K562 (cell line): Measurements from ENCODE around the gene CPED1. TPM values are rescaled to one million over a fixed set of nuclear protein-coding genes. Genes with fewer than 3 reads are reported as not detected.

ENCODE experiments used
- ATAC-seq: fragments of 200-7000 bp; cut with Tn5 transposase; 3 replicates; pipeline ENCODE4 v1.9.1; 2020; ENCODE audit warnings: moderate library complexity
- BruUV-seq: library from RNA; stranded (reverse); fragments of 400-500 nt; replicated peaks from 2 replicates; lab custom pipeline; 2021; lab: Mats Ljungman, UMichigan
- CTCF ChIA-PET: fragments of 300-600 bp; formaldehyde crosslinking; extraction: SDS; loops from one replicate; lab custom pipeline; 2021; ENCODE audit warnings: low intra/inter-chr PET ratio; lab: Yijun Ruan, JAX
- POLR2A ChIA-PET: fragments of 300-600, 350-650 bp; sonication (Branson Sonifier 250); formaldehyde crosslinking; extraction: SDS; loops from one replicate; lab custom pipeline; 2021; ENCODE audit warnings: antibody characterized with exemption, inconsistent platforms; lab: Yijun Ruan, JAX
- DNase-seq, 4 experiments: peaks; one replicate each; pipeline versions ENCODE4 v3.0.0 to v3.0.0-alpha.2; 2011 to 2018; ENCODE audit warnings: low spot score in 3 of 4, mixed read lengths in 3 of 4; ENCODE audit errors: extremely low read depth in 1 of 4
- FAIRE-seq: peaks from 2 replicates; lab custom pipeline; 2011; peaks lifted over from hg19 to GRCh38; lab: Jason Lieb, UNC
- H2AFZ ChIP-seq: 2 replicates; pipeline ENCODE4 v1.6.0; 2011; ENCODE audit warnings: low read depth, low read length, control low read depth, inconsistent platforms
- H3K27ac ChIP-seq: fragments of 200-600 bp; 3 replicates; pipeline ENCODE4 v1.8.0; 2011; ENCODE audit warnings: low read depth, mild to moderate bottlenecking, control low read depth, inconsistent platforms, low read length, moderate library complexity, mixed read lengths; ENCODE audit errors: extremely low read depth
- H3K27me3 ChIP-seq, 2 experiments: fragments of 300-600 bp in 1 of 2; 2 replicates in 1 of 2; 3 replicates in 1 of 2; pipeline versions ENCODE4 v1.6.0 to v1.8.0; 2011; ENCODE audit warnings: inconsistent platforms in 2 of 2, low read length in 2 of 2, mild to moderate bottlenecking in 1 of 2, mixed read lengths in 1 of 2, moderate library complexity in 1 of 2; ENCODE audit not compliant: control insufficient read depth in 2 of 2, insufficient read depth in 2 of 2
- H3K36me3 ChIP-seq: fragments of 300-600 bp; 3 replicates; pipeline ENCODE4 v1.8.0; 2011; ENCODE audit warnings: mild to moderate bottlenecking, low read length, inconsistent platforms; ENCODE audit not compliant: control insufficient read depth, insufficient read depth
- H3K4me1 ChIP-seq, 2 experiments: fragments of 200-600 bp in 1 of 2; replicated peaks in 1 of 2; 2 replicates in 1 of 2; 3 replicates in 1 of 2; pipeline versions ENCODE4 v1.5.1 to v1.8.0; 2011; ENCODE audit warnings: inconsistent platforms in 2 of 2, low read length in 2 of 2, mild to moderate bottlenecking in 1 of 2, mixed read lengths in 1 of 2, moderate library complexity in 1 of 2; ENCODE audit not compliant: control insufficient read depth in 2 of 2, insufficient read depth in 2 of 2
- H3K4me2 ChIP-seq: 2 replicates; pipeline ENCODE4 v1.6.1; 2011; ENCODE audit warnings: low read length, control low read depth, inconsistent platforms, mixed read lengths; ENCODE audit not compliant: insufficient read depth
- H3K4me3 ChIP-seq: fragments of 200-600 bp; sonication (generic), shearing (Covaris generic); 2 replicates; pipeline ENCODE4 v1.5.1; 2016; ENCODE audit warnings: control low read depth, inconsistent platforms
- H3K79me2 ChIP-seq: fragments of 200-600 bp; 3 replicates; pipeline ENCODE4 v1.8.0; 2011; ENCODE audit warnings: low read length, inconsistent platforms; ENCODE audit not compliant: control insufficient read depth, insufficient read depth
- H3K9ac ChIP-seq, 2 experiments: 2 replicates each; pipeline versions ENCODE4 v1.6.0 to v1.6.1; 2011; ENCODE audit warnings: low read depth in 2 of 2, low read length in 2 of 2, control low read depth in 1 of 2, inconsistent platforms in 1 of 2, mild to moderate bottlenecking in 1 of 2, mixed read lengths in 1 of 2; ENCODE audit not compliant: insufficient read depth in 1 of 2
- H3K9me1 ChIP-seq: one replicate; pipeline ENCODE4 v1.6.0; 2011; ENCODE audit warnings: inconsistent platforms, mild to moderate bottlenecking, low read length, moderate library complexity; ENCODE audit not compliant: control insufficient read depth, insufficient read depth
- H3K9me3 ChIP-seq: replicated peaks from 2 replicates; pipeline ENCODE4 v1.5.1; 2011; ENCODE audit warnings: low read depth, low read length, inconsistent platforms; ENCODE audit not compliant: control insufficient read depth, insufficient read depth
- H4K20me1 ChIP-seq: replicated peaks from 2 replicates; pipeline ENCODE4 v1.6.1; 2011; ENCODE audit warnings: low read length, inconsistent platforms, mixed read lengths; ENCODE audit not compliant: control insufficient read depth, insufficient read depth
- HNRNPLL ChIP-seq: fragments of 200-400 bp; formaldehyde crosslinking; IDR thresholded peaks from 2 replicates; pipeline ENCODE4 v1.6.1; 2017; ENCODE audit warnings: low read length, low read depth, mild to moderate bottlenecking; ENCODE audit not compliant: poor library complexity, severe bottlenecking
- WHSC1 ChIP-seq: IDR thresholded peaks from one replicate; pipeline ENCODE4 v1.6.1; 2012; ENCODE audit warnings: low read length, control low read depth, inconsistent platforms
- ZBTB17 ChIP-seq: fragments of 450-650 bp; formaldehyde crosslinking; IDR thresholded peaks from 2 replicates; pipeline ENCODE4 v1.4.0; 2020; ENCODE audit warnings: mild to moderate bottlenecking
- WGBS: fragments of 100-300 bp; shearing (Covaris generic); methylation state at CpG from one replicate; pipeline ENCODE4 v1.1.6; 2016; ENCODE audit warnings: low coverage, mixed read lengths; ENCODE audit not compliant: insufficient coverage; ENCODE audit errors: missing lambda C conversion rate; 5-methylcytosine and 5-hydroxymethylcytosine counted together
- in situ Hi-C: fragments of 300-500 bp; cut with MboI; formaldehyde crosslinking; loops from 4 replicates; pipeline ENCODE4 v1.15.0; 2018; ENCODE audit warnings: inconsistent platforms, mixed read lengths
- intact Hi-C: fragments of 100-400 bp; cut with micrococcal nuclease; formaldehyde crosslinking; loops from 2 replicates; pipeline ENCODE4 v1.14.2; 2022
- polyA plus RNA-seq, 8 experiments: library from polyadenylated mRNA; depleted of rRNA in 4 of 8; stranded (reverse) in 5 of 8; unstranded in 3 of 8; fragments of >200 nt; fragmentation: Nextera tagmentation in 2 of 8; fragmentation: Illumina TruSeq in 1 of 8; extraction: Ambion mirVana in 2 of 8; extraction: Trizol in 1 of 8; gene quantifications; 2 replicates each; pipeline versions ENCODE4 v1.2.1 to v1.2.3, GENCODE V29; 2011 to 2014; ENCODE audit warnings: inconsistent platforms in 1 of 8, missing spikeins in 1 of 8
- total RNA-seq, 7 experiments: library from RNA; depleted of rRNA in 6 of 7; stranded (reverse); fragments of >200 nt in 6 of 7; fragmentation: Illumina TruSeq in 2 of 7; extraction: Trizol in 2 of 7; gene quantifications; 2 replicates each; pipeline versions ENCODE4 v1.2.1 to v1.2.3, GENCODE V29; 2011 to 2021; ENCODE audit warnings: low replicate concordance in 1 of 7
- TF ChIP-seq, protein P1 (sequence below), 3 experiments: IDR thresholded peaks in 2 of 3; conservative IDR thresholded peaks in 1 of 3; 2 replicates each; pipeline ENCODE4 v1.5.1; 2011 to 2012; ENCODE audit warnings: low read length in 3 of 3, mild to moderate bottlenecking in 3 of 3, control low read depth in 2 of 3, improper control_type of control experiment in 1 of 3, inconsistent platforms in 1 of 3, low read depth in 1 of 3, mixed read lengths in 1 of 3, moderate library complexity in 1 of 3; ENCODE audit not compliant: insufficient read depth in 2 of 3
- TF ChIP-seq, protein P2 (sequence below): fragments of 250-450 bp; sonication (Bioruptor Pico); IDR thresholded peaks from 2 replicates; pipeline ENCODE4 v1.5.0; 2021

The CPED1 gene
- total and polyA plus RNA-seq, 9 of the 15 experiments (the other 6 are each of a cell fraction or from before 2014, with no cell fraction given) = 195 to 393 (median 290) TPM

DNA sequence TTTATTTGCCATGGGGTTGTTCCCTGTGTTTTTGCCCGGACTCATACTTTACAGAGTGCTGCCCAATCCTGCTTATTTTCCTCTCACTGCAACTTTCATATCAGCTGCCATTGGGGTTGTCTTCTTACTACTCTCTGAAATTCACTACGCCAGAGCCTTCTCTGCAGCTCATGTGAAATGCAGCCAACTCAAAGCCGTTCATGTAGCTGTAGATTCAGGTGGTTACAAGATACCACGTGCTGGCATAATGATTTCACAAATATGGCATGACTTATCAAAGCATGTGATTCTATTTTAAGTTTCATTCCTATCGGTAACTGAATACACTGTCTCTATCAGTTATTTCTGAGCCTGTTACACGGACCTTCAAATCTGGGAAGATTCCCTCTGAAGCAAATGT, 210.0 kb downstream of the CPED1 start:
- no peak for FAIRE-seq
- H3K27ac ChIP-seq = no peak overlapping the region
- H3K4me2 ChIP-seq = no peak overlapping the region
- H3K4me3 ChIP-seq = no peak overlapping the region
- in situ Hi-C loops = no loop called here
- H4K20me1 ChIP-seq = no peaks in the 10 kb centered on the region
- H3K9me3 ChIP-seq = no peaks in the 10 kb centered on the region
- no peak for DNase-seq
- ATAC-seq = no peak
- 84% methylated on average over 6 of the region's 6 CpGs for WGBS
- H3K4me1 ChIP-seq = no peaks in the 10 kb centered on the region
- POLR2A ChIA-PET = interaction anchor here (1.8 to 3.4 kb wide), 2 partner anchors 10 to 16 kb away, joined by 4 to 14 read pairs; no protein-coding TSS in a partner anchor
- BruUV-seq = no TSS peak
- H3K9me1 ChIP-seq = no peaks in the 10 kb centered on the region
- no peak overlapping the region for H2AFZ ChIP-seq
- peaks cover 65% of the 10 kb centered on the region for H3K79me2 ChIP-seq
- H3K27me3 ChIP-seq = no peaks in the 10 kb centered on the region
- TF ChIP-seq WHSC1 (peak; percentile 36), ZBTB17 (CRISPR knock-in tag) (no peak)
- TF ChIP-seq, all 486 proteins: peak for 1
- H3K9ac ChIP-seq = no peak overlapping the region
- CTCF ChIA-PET = no interaction called here
- intact Hi-C loops = no loop called here
- H3K36me3 ChIP-seq = peaks cover 85% of the 10 kb centered on the region

DNA sequence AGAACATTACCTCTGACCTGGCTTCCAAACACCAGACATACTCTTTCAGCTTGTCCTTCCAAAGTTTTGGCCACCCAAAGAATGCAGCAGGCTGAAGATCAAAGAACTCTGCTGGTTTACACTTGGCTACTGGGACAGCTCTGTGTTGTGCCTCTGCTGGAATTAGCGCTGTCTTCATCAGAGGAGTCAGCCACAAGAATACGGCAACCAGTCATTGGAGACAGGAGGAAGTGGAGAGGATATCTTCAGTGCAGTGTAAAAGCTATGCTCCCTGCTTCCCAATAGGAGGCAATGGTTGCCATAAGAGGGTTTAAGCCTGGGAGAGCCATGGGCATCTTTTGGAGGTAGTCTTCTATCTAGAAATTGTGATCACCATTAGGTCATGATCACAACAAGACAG, 213.6 kb downstream of the CPED1 start:
- WGBS = 90% methylated on average over 2 of the region's 2 CpGs
- DNase-seq (no peak), ATAC-seq (peak; percentile 53)
- ChIA-PET CTCF (no interaction called here), POLR2A (interaction anchor here (0.7 kb wide), 1 partner anchor 1295 kb away, joined by 3 read pairs; no protein-coding TSS in a partner anchor)
- Histone ChIP-seq H3K9me3 (no peaks in the 10 kb centered on the region), H3K4me3 (no peak overlapping the region), H3K9ac (no peak overlapping the region), H3K36me3 (peaks cover 90% of the 10 kb centered on the region), H3K9me1 (no peaks in the 10 kb centered on the region), H3K79me2 (peaks cover 55% of the 10 kb centered on the region), H3K4me2 (no peak overlapping the region), H3K27ac (no peak overlapping the region), H3K4me1 (no peaks in the 10 kb centered on the region)
- in situ Hi-C loops = no loop called here
- BruUV-seq = no TSS peak
- TF ChIP-seq, protein P1, sequence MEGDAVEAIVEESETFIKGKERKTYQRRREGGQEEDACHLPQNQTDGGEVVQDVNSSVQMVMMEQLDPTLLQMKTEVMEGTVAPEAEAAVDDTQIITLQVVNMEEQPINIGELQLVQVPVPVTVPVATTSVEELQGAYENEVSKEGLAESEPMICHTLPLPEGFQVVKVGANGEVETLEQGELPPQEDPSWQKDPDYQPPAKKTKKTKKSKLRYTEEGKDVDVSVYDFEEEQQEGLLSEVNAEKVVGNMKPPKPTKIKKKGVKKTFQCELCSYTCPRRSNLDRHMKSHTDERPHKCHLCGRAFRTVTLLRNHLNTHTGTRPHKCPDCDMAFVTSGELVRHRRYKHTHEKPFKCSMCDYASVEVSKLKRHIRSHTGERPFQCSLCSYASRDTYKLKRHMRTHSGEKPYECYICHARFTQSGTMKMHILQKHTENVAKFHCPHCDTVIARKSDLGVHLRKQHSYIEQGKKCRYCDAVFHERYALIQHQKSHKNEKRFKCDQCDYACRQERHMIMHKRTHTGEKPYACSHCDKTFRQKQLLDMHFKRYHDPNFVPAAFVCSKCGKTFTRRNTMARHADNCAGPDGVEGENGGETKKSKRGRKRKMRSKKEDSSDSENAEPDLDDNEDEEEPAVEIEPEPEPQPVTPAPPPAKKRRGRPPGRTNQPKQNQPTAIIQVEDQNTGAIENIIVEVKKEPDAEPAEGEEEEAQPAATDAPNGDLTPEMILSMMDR (IDR thresholded peaks at IDR 0.05 in 2 of 3, conservative IDR thresholded peaks at IDR 0.05 in 1 of 3; ENCODE audit: insufficient read depth in 2 of 3, low read depth in 1 of 3, low read length in 3 of 3) = peak in 1 of 3 experiments; percentile 19; a peak in 2 of 6 replicates
- TF ChIP-seq, protein P2, sequence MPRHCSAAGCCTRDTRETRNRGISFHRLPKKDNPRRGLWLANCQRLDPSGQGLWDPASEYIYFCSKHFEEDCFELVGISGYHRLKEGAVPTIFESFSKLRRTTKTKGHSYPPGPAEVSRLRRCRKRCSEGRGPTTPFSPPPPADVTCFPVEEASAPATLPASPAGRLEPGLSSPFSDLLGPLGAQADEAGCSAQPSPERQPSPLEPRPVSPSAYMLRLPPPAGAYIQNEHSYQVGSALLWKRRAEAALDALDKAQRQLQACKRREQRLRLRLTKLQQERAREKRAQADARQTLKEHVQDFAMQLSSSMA = 0 out of 2 replicates have a peak, but pooled peaks have one; percentile 54
- no peak for TF ChIP-seq HNRNPLL
- TF ChIP-seq, all 486 proteins: peak for 2
- intact Hi-C loops = no loop called here
- H3K27me3 ChIP-seq = no peaks in the 10 kb centered on the region
- no peak overlapping the region for H2AFZ ChIP-seq
- FAIRE-seq = no peak
- no peaks in the 10 kb centered on the region for H4K20me1 ChIP-seq
